Hematopoietic multipotent progenitor cell treated with erythropoietin and hydrocortisone succinate and interleukin-3 and kit ligand, for 6 days (in vitro differentiated cells): ENCODE measurements around the gene SIL1.
"Not testable (repeated sequence)": the region's sequence is repeated elsewhere in the genome, so short reads cannot be mapped to it uniquely, and the experiment has no call there.

Source experiments
- DNase-seq: peaks from one replicate; pipeline ENCODE4 v3.0.0-alpha.2; 2015

Gene SIL1

GRCh38 chr5:138935466-138935865 lies 262.7 kb downstream of the SIL1 start:
- no peak for DNase-seq

- no peak for DNase-seq
Measured at GRCh38 chr5:138934971-138935370, 263.2 kb downstream of the SIL1 start.

GRCh38 chr5:138933522-138934290 lies 264.5 kb downstream of the SIL1 start:
- no peak for DNase-seq

GRCh38 chr5:138932171-138932810 lies 265.9 kb downstream of the SIL1 start:
- DNase-seq, result peak; percentile 13

- DNase-seq, result no peak
Measured at GRCh38 chr5:138930371-138931097, 267.6 kb downstream of the SIL1 start.

GRCh38 chr5:138929571-138929955 lies 268.6 kb downstream of the SIL1 start:
- no peak for DNase-seq

- DNase-seq, result peak; percentile 90
Measured at GRCh38 chr5:138927979-138928378, 270.2 kb downstream of the SIL1 start.

GRCh38 chr5:138927544-138927943 lies 270.6 kb downstream of the SIL1 start:
- DNase-seq, result peak; percentile 23

GRCh38 chr5:138926688-138927448 lies 271.3 kb downstream of the SIL1 start:
- DNase-seq, result no peak

GRCh38 chr5:138926257-138926656 lies 271.9 kb downstream of the SIL1 start:
- DNase-seq, result no peak

GRCh38 chr5:138925090-138925635 lies 273.0 kb downstream of the SIL1 start:
- DNase-seq, result no peak

- no peak for DNase-seq
Measured at GRCh38 chr5:138922494-138922893, 275.7 kb downstream of the SIL1 start.

- not testable (repeated sequence) for DNase-seq
Measured at GRCh38 chr5:138921362-138921761, 276.8 kb downstream of the SIL1 start.

GRCh38 chr5:138920181-138920580 lies 278.0 kb downstream of the SIL1 start:
- DNase-seq, result no peak

- DNase-seq, result no peak
Measured at GRCh38 chr5:138918686-138919085, 279.5 kb downstream of the SIL1 start.

- no peak for DNase-seq
Measured at GRCh38 chr5:138914338-138914737, 283.8 kb downstream of the SIL1 start.

- no peak for DNase-seq
Measured at GRCh38 chr5:138913773-138914172, 284.4 kb downstream of the SIL1 start.

GRCh38 chr5:138912093-138912492 lies 286.1 kb downstream of the SIL1 start:
- no peak for DNase-seq

- DNase-seq, result no peak
Measured at GRCh38 chr5:138911441-138911840, 286.7 kb downstream of the SIL1 start.

- DNase-seq, result no peak
Measured at GRCh38 chr5:138910546-138911185, 287.5 kb downstream of the SIL1 start.

- DNase-seq, result no peak
Measured at GRCh38 chr5:138909734-138910133, 288.4 kb downstream of the SIL1 start.

- DNase-seq, result no peak
Measured at GRCh38 chr5:138905541-138905940, 292.6 kb downstream of the SIL1 start.
